Measurements from ENCODE around the gene TRIO.

TRIO gene

DNA sequence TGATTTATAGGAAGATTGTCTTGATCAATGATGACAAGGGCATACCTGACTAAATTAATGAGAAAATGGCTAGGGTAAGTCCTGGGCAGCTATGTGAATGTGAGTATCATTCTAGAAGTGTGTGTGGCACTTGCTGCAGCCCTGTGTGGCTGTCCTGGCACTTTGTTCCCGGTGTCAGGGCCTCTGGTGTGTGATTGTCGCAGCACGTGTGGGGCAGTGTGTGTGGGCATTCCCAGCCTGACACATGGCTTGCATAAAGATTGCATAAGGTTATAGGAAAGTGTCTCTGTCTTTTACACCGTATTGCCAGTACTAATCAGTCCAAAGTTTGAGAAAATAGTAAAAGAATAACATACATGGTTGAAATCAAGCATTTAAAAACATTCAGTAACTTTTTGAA is 74.4 kb downstream of the TRIO start:
- Histone ChIP-seq H3K4me3 (no peak overlapping the region), H3K27ac (no peak overlapping the region), H4K20me1 (peaks cover 100% of the 10 kb centered on the region), H3K4me1 (peaks cover 62% of the 10 kb centered on the region), H3K36me3 (peaks cover 14% of the 10 kb centered on the region), H3K27me3 (no peaks in the 10 kb centered on the region), H3K9me3 (no peaks in the 10 kb centered on the region; the same call in none of the 2 replicates), H3K4me2 (no peak overlapping the region), H3K9ac (no peak overlapping the region; the same call in 1 of the 2 replicates)
- TF ChIP-seq Cebpa-rat (IDR thresholded peaks at IDR 0.05): no peak

DNA sequence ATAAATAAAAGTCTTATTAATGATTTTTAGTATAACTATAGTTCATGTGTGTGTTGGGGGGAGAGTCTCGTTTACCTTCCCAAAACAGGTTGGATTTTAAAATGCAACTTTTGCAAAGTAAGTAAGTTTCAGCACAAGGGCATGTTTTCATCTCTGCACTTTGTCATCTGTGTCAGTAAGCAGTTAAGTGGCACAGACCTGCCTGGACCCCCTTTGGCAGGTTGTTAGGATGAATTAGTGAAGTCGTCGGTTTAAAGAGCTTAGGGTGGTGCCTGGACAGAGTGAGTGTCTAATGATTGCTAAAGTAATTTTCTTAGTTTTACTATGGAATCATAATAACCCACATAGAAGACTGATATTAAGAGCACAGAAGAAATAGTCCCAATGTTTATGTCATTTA is 74.9 kb downstream of the TRIO start:
- no peak overlapping the region for H3K27ac ChIP-seq
- TF ChIP-seq Cebpa-rat (IDR thresholded peaks at IDR 0.05): no peak
- peaks cover 66% of the 10 kb centered on the region for H3K4me1 ChIP-seq
- H3K4me2 ChIP-seq: no peak overlapping the region
- H3K9ac ChIP-seq: no peak overlapping the region
- H3K36me3 ChIP-seq: peaks cover 14% of the 10 kb centered on the region
- no peaks in the 10 kb centered on the region for H3K27me3 ChIP-seq
- H3K4me3 ChIP-seq: no peak overlapping the region
- H4K20me1 ChIP-seq: peaks cover 100% of the 10 kb centered on the region
- H3K9me3 ChIP-seq: no peaks in the 10 kb centered on the region; the same call in none of the 2 replicates

DNA sequence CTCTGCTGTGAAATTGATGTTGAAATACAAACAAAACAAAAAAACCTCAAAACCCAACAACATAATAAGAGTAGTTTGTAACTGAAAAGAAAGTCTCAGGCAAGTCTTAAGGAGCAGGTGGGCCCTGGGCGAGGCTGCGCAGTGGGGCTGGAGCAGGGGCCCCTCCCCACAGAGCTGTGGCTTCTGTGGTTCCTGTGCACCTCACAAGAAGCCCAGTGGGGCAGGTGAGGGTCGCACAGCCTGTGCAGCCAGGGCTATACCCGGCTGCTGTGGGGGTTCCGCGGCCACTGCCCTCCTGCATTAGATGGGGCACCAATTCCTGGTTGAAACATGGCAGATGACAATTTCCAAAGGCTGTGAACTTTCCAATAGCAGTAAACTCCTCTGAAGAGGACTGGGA is 75.3 kb downstream of the TRIO start:
- Histone ChIP-seq H3K9ac (no peak overlapping the region), H4K20me1 (peaks cover 100% of the 10 kb centered on the region), H3K4me2 (no peak overlapping the region; the same call in 1 of the 2 replicates), H3K27me3 (no peaks in the 10 kb centered on the region), H3K4me1 (peaks cover 71% of the 10 kb centered on the region), H3K36me3 (peaks cover 14% of the 10 kb centered on the region), H3K4me3 (no peak overlapping the region), H3K27ac (0 out of 2 replicates have a peak overlapping the region, but pooled peaks have one; percentile 13), H3K9me3 (no peaks in the 10 kb centered on the region; the same call in none of the 2 replicates)
- no peak for TF ChIP-seq Cebpa-rat (IDR thresholded peaks at IDR 0.05)

DNA sequence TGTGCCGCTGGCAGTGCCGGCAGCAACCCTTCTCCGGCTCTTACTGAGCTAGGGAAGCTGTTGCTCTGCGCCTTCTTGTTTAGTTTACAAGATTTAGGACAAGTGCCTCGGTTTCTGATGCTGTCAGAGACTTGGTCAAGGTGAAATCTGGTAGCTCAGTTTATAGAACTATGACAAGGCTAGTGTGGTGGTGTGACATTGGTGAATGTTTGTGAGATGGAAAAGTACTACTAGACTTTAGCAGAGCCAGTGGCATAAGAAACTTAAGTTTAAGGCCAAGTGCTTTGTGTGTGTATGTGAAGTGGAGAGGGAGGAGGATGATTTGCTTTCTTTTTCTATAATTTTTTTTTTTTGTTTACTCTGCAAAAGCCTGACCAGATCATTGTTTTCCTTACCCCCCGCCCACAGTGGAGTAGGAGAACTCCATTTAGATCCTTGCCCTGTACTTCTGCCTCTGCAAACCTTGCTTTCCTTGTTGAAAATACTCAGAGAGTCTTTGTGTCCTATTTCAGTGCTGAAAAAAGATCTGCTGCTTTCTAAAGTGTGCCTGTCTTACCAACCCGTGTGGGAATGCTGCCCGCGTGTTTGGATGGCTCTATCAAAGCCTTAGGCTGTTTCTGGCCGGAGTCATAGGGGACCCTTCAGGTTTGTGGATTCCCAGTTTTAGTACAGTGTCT is 75.9 kb downstream of the TRIO start:
- H4K20me1 ChIP-seq: peaks cover 100% of the 10 kb centered on the region
- no peak overlapping the region for H3K4me3 ChIP-seq
- no peaks in the 10 kb centered on the region; the same call in none of the 2 replicates for H3K9me3 ChIP-seq
- H3K9ac ChIP-seq: no peak overlapping the region
- peaks cover 75% of the 10 kb centered on the region for H3K4me1 ChIP-seq
- no peak for TF ChIP-seq Cebpa-rat (IDR thresholded peaks at IDR 0.05)
- H3K4me2 ChIP-seq: no peak overlapping the region
- H3K36me3 ChIP-seq: peaks cover 10% of the 10 kb centered on the region
- no peaks in the 10 kb centered on the region for H3K27me3 ChIP-seq
- 0 out of 2 replicates have a peak overlapping the region, but pooled peaks have one; percentile 13 for H3K27ac ChIP-seq

DNA sequence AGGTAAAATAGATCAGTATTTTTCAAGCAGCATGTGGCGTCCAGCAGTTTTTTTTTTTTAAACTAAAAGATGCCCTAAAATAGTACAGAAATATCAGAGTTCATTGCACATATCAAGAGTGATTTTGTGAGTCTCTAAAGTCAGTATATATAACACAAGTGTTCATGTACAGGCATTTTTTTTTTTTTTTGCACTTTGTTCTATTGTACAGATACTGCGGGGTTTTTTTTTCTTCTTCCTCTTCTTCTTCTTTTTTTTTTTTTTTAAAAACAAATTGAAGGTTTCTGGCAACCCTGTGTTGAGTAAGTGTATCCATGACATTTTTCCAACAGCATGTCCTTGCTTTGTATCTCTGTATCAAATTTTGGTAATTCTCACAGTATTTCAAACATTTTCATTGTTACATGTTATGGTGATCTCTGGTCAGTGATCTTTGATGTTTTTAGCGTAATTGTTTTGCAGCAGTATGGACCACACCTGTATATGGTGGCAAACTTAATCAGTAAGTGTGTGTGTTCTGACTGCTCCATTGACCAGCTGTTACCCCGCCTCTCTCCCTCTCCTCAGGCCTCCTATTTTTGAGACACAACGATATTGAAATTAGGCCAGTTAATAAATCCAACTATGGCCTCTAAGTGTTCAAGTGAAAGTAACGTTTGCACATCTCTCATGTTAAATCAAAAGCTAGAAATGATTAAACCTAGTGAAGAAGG is 76.8 kb downstream of the TRIO start:
- H3K27ac ChIP-seq: no peak overlapping the region

DNA sequence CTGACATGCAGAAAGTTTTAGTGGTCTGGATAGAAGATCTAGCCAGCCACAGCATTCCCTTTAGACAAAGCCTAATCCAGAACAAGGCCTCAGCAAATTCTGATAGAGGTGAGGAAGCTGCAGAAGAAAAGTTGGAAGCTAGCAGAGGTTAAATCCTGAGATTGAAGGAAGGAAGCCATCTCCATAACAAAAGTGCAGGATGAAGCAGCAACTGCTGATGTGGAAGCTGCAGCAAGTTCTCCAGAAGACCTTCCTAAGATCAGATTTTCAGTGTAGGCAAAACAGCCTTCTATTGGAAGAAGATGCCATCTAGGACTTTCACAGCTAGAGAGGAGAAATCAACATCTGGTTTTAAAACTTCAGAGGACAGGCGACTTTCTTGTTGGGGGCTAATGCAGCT is 77.5 kb downstream of the TRIO start:
- no peak overlapping the region for H3K4me3 ChIP-seq
- H3K4me1 ChIP-seq: peaks cover 91% of the 10 kb centered on the region
- H3K27me3 ChIP-seq: no peaks in the 10 kb centered on the region
- no peak overlapping the region for H3K27ac ChIP-seq
- H4K20me1 ChIP-seq: peaks cover 99% of the 10 kb centered on the region
- 0 out of 2 replicates have a peak overlapping the region, but pooled peaks have one; percentile 39 for H3K4me2 ChIP-seq
- 0 out of 2 replicates have a peak, but pooled peaks cover 7% of the 10 kb centered on the region for H3K36me3 ChIP-seq
- H3K9ac ChIP-seq: no peak overlapping the region
- TF ChIP-seq Cebpa-rat (IDR thresholded peaks at IDR 0.05): no peak
- H3K9me3 ChIP-seq: no peaks in the 10 kb centered on the region; the same call in none of the 2 replicates

More for the DNA sequence above, 76.8 kb downstream of the TRIO start:
- Histone ChIP-seq H3K4me1 (peaks cover 84% of the 10 kb centered on the region), H4K20me1 (peaks cover 100% of the 10 kb centered on the region), H3K36me3 (0 out of 2 replicates have a peak, but pooled peaks cover 7% of the 10 kb centered on the region), H3K9ac (no peak overlapping the region), H3K27me3 (no peaks in the 10 kb centered on the region), H3K4me2 (no peak overlapping the region), H3K9me3 (no peaks in the 10 kb centered on the region; the same call in none of the 2 replicates), H3K4me3 (no peak overlapping the region)
- no peak for TF ChIP-seq Cebpa-rat (IDR thresholded peaks at IDR 0.05)

DNA sequence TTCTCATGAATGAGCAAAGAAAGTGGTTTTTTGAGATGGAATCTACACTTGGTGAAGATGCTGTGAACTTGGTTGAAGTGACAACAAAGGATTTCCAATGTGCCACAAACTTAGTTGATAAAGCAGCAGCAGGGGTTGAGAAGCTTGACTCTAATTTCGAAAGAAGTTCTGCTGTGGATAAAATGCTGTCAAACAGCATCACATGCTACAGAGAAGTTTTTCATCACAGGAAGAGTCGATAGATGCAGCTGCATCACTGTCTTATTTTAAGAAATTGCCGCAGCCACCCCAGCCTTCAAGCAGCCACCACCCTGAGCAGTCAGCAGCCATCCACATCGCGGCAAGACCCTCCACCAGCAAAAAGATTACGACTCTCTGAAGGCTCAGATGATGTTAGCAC is 78.6 kb downstream of the TRIO start:
- H3K9me3 ChIP-seq: no peaks in the 10 kb centered on the region; the same call in none of the 2 replicates
- H3K4me2 ChIP-seq: peak overlapping the region; percentile 39
- H4K20me1 ChIP-seq: peaks cover 99% of the 10 kb centered on the region
- no peak overlapping the region for H3K4me3 ChIP-seq
- H3K4me1 ChIP-seq: peaks cover 93% of the 10 kb centered on the region
- no peak overlapping the region for H3K27ac ChIP-seq
- H3K36me3 ChIP-seq: peaks cover 10% of the 10 kb centered on the region
- no peaks in the 10 kb centered on the region for H3K27me3 ChIP-seq
- no peak overlapping the region for H3K9ac ChIP-seq
- no peak for TF ChIP-seq Cebpa-rat (IDR thresholded peaks at IDR 0.05)

DNA sequence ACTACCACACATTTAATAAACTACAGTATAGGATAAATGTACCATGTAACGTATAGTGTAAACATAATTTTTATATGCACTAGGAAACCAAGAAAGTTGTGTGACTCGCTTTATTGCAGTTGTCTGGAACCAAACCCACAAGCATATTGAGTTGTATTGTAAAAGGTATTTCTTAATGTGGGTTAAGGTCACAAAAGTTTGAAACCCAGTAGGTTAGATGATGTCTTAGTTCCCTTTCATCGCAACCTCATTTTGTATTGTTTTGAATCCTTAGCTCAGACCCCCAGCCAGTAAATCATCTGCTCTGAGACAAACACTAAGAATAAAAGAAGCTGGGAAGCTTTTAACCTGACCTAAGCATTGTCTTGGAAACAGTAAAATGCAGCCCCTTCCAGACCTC is 79.1 kb downstream of the TRIO start:
- Histone ChIP-seq H3K9ac (no peak overlapping the region), H3K4me2 (peak overlapping the region; percentile 69; the same call in 1 of the 2 replicates), H3K9me3 (no peaks in the 10 kb centered on the region; the same call in none of the 2 replicates), H4K20me1 (peaks cover 99% of the 10 kb centered on the region), H3K36me3 (peaks cover 12% of the 10 kb centered on the region), H3K27ac (0 out of 2 replicates have a peak overlapping the region, but pooled peaks have one; percentile 57), H3K27me3 (no peaks in the 10 kb centered on the region), H3K4me1 (peaks cover 93% of the 10 kb centered on the region), H3K4me3 (no peak overlapping the region)
- TF ChIP-seq Cebpa-rat (IDR thresholded peaks at IDR 0.05): no peak

DNA sequence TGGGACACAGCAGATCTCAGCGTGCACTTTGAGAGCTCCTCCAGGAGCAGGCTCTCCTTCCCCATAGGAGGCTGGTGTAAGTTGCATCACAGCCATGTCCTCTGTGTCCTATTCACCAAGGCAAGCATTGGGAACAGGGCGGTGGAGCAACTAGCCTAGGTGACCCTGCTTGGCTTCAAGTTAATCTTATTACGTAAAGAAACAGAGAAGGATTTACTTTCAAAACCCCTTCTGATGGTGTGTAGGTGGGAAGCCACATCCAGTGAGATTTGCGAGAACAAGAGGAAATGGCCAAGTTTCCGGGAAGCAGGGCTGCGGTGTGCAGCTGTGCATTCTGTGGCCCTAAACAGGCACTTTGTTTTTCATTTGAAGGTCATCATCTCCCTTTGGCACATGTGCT is 80.2 kb downstream of the TRIO start:
- TF ChIP-seq Cebpa-rat (IDR thresholded peaks at IDR 0.05): no peak
- Histone ChIP-seq H3K4me2 (peak overlapping the region; percentile 69), H4K20me1 (peaks cover 99% of the 10 kb centered on the region), H3K36me3 (peaks cover 15% of the 10 kb centered on the region), H3K27me3 (no peaks in the 10 kb centered on the region), H3K27ac (peak overlapping the region; percentile 57), H3K4me3 (peak overlapping the region; percentile 23; the same call in 1 of the 2 replicates), H3K9ac (no peak overlapping the region), H3K9me3 (no peaks in the 10 kb centered on the region; the same call in none of the 2 replicates), H3K4me1 (peaks cover 90% of the 10 kb centered on the region)

Data from BLaER1 (cell line).